ENCODE measurements around the gene SP140. TPM values are rescaled to one million over a fixed set of nuclear protein-coding genes. Genes with fewer than 3 reads are reported as not detected.

SP140 gene
- total and polyA plus RNA-seq, 9 of the 15 experiments (the other 6 are each of a cell fraction or from before 2014, with no cell fraction given), result 0.04 to 1.1 (median 0.57) TPM; not detected in 1

- TF ChIP-seq THRB (CRISPR knock-in tag; conservative IDR thresholded peaks at IDR 0.05) (no peak), CHCHD3 (CRISPR knock-in tag; IDR thresholded peaks at IDR 0.05) (no peak), HDAC2 (IDR thresholded peaks at IDR 0.05) (no peak), MEIS2 (IDR thresholded peaks at IDR 0.05; ENCODE audit: partially characterized antibody) (no peak)
Measured at GRCh38 chr2:230326453-230327417, 101.2 kb downstream of the SP140 start, which contains the start of gene SP140L (continued).

GRCh38 chr2:230327418-230328154 lies 102.0 kb downstream of the SP140 start:
- in situ Hi-C loops (cut with MboI) (no loop called here), intact Hi-C loops (cut with micrococcal nuclease) (loop anchor here (10.0 kb wide), 1 partner anchor 287 kb away; no protein-coding TSS in a partner anchor)
- Histone ChIP-seq H3K36me3 (ENCODE audit: control insufficient read depth, insufficient read depth, low read length) (no peaks in the 10 kb centered on the region), H3K4me2 (ENCODE audit: insufficient read depth, low read length) (peak overlapping the region; percentile 83), H3K27ac (ENCODE audit: extremely low read depth, low read depth, low read length) (peak overlapping the region; percentile 69), H4K20me1 (replicated peaks; ENCODE audit: control insufficient read depth, insufficient read depth, low read length) (no peaks in the 10 kb centered on the region), H3K27me3 (ENCODE audit: control insufficient read depth in 2 of 2, insufficient read depth in 2 of 2, low read length in 2 of 2) (no peaks in the 10 kb centered on the region), H3K9me3 (replicated peaks; ENCODE audit: control insufficient read depth, insufficient read depth, low read depth, low read length) (peaks cover 5% of the 10 kb centered on the region), H3K4me1 (replicated peaks in 1 of 2; ENCODE audit: control insufficient read depth in 2 of 2, insufficient read depth in 2 of 2, low read length in 2 of 2) (peaks cover 12 to 16% of the 10 kb centered on the region in 2 experiments; a peak in 4 of 5 replicates), H3K4me3 (peak overlapping the region; percentile 34), H3K9me1 (ENCODE audit: control insufficient read depth, insufficient read depth, low read length) (no peaks in the 10 kb centered on the region), H3K9ac (ENCODE audit: insufficient read depth in 1 of 2, low read depth in 2 of 2, low read length in 2 of 2) (peak overlapping the region; percentile 58 to 67; a peak in 3 of 4 replicates), H3K79me2 (ENCODE audit: control insufficient read depth, insufficient read depth, low read length) (peaks cover 7% of the 10 kb centered on the region; the same call in 2 of the 3 replicates), H2AFZ (ENCODE audit: low read depth, low read length) (peak overlapping the region; percentile 96)
- ATAC-seq (peak; percentile 26), DNase-seq (ENCODE audit: extremely low read depth in 1 of 4, low spot score in 3 of 4) (peak in 1 of 4 experiments; percentile 20), FAIRE-seq (peak; percentile 56)
- no peak for TF ChIP-seq MAZ (CRISPR knock-in tag; conservative IDR thresholded peaks at IDR 0.05 in 1 of 2, IDR thresholded peaks at IDR 0.05 in 1 of 2)
- peak; percentile 37 for TF ChIP-seq CHD1 (IDR thresholded peaks at IDR 0.05; ENCODE audit: low read length)
- TF ChIP-seq CEBPB (tag; IDR thresholded peaks at IDR 0.05), result peak; percentile 65; the same call in 1 of the 2 replicates
- 0 out of 4 replicates have a peak, but pooled peaks of 1 of the 2 experiments have one; percentile 4 for TF ChIP-seq NRF1 (conservative IDR thresholded peaks at IDR 0.05 in 1 of 2, IDR thresholded peaks at IDR 0.05 in 1 of 2)
- 0 out of 2 replicates have a peak, but pooled peaks have one; percentile 6 for TF ChIP-seq EP400 (IDR thresholded peaks at IDR 0.05)
- TF ChIP-seq ATF7 (IDR thresholded peaks at IDR 0.05), result 0 out of 2 replicates have a peak, but pooled peaks have one; percentile 20
- no peak for TF ChIP-seq NR2C1 (IDR thresholded peaks at IDR 0.05)
- no peak for TF ChIP-seq NR2C1 (tag; IDR thresholded peaks at IDR 0.05)
- no peak for TF ChIP-seq CEBPG (CRISPR knock-in tag; IDR thresholded peaks at IDR 0.05)
- peak; percentile 34 to 49; a peak in 3 of 4 replicates for TF ChIP-seq CEBPG (tag; conservative IDR thresholded peaks at IDR 0.05 in 1 of 2, IDR thresholded peaks at IDR 0.05 in 1 of 2)
- CTCF ChIA-PET (ENCODE audit: low intra/inter-chr PET ratio), result no interaction called here
- POLR2A ChIA-PET, result interaction anchor here (1.0 to 1.7 kb wide), 3 partner anchors 8 to 76 kb away, joined by 3 to 8 read pairs (median 4); no protein-coding TSS in a partner anchor
- 23% methylated on average over 5 of the region's 5 CpGs for WGBS (ENCODE audit: insufficient coverage, low coverage, missing lambda C conversion rate)
- BruUV-seq (replicated peaks), result TSS peak; percentile 55
